GM18907 (cell line): ENCODE results near the gene TMEM239.
A peak's percentile ranks its signal among the peaks of the same experiment; 100 is the strongest.
"Not testable (repeated sequence)": the region's sequence is repeated elsewhere in the genome, so short reads cannot be mapped to it uniquely, and the experiment has no call there.

Source experiments
- ATAC-seq: cut with Tn5 transposase; IDR thresholded peaks from one replicate; pipeline ENCODE4 v1.9.1; 2021; ENCODE audit warnings: mild to moderate bottlenecking, moderate library complexity; ENCODE audit not compliant: unreplicated experiment

TMEM239 gene

DNA sequence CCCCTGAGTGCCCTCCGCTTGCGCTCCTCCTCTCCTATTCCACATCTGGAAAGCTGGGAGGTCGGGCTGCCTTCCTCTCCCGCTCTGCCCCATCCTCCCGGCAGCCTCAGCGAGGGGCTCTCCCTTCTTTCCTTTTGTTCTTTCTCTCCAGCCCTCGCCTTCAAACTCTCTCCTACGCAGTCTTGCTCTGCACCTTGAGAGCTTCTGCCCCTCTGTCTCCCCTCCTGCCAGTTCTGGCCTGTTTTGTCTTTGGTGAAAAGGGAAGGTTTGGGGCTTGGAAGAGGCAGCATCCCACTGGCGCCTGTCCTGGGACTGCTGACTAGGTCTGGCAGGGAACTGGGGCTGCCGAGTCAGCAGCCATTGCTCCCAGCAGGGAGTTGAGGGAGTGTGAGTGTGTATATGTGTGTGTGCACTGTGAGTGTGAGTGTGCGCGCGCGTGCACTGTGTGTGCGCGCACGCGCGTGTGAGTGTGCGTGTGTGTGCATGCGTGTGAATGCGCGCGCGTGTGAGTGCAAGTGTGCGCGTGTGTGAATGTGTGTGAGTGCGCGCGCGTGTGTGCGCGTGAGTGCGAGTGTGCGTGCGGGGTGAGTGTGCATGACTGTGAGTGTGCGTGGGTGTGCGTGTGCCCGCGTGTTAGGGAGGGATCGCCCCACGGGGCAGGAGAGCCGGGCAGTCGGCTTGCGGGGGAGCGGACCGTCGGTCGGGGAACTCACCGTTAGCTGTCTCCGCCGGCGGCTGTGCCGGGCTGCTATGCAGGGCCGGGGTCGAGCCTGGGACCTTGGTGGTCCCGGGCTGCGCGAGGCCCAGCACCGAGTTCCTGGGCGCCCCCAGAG, 16.3 kb upstream of the TMEM239 start:
- ATAC-seq: peak; percentile 22

DNA sequence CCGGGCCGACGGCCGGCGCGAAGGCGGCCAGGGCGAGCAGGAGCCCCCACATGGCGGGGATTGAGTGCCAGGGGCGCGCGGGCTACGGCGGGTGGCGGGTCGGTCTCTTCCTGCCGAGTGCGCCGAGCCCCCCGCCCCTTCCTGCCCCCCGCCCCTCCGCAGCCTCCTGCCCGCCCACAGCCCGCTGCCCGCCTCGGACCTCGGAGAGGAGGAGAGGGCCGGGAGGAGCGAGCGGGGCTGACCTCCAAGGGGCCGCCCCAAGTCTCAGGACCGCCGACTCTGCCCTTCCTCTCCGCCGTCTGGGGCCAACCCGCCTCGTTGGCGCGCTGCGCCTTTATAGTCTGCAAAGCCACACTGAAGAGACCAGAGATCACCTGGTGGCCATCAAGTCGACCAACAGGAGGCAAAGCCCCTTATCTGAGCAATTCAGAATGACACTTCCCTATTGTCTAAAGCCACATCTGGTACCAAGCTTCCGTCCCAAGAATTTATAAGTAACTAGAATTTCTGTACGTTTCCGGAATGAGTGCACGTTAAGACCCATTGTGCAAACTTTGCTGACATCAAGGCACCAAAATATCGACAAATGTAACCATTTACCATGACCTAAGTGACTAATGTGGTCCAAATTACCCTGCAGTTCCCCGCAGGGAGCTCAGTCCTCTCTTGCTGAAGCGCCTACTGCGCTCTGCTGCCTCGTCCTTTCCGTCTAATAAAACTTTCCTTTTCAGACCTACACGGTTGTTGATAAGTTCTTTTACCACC, 15.5 kb upstream of the TMEM239 start, which contains the start of gene CPXM1:
Gene CPXM1 (minus strand): TSS at position 107 of the 765 bp plus-strand sequence. CDS start 55 bp downstream, at position 52.
- ATAC-seq: peak; percentile 65

DNA sequence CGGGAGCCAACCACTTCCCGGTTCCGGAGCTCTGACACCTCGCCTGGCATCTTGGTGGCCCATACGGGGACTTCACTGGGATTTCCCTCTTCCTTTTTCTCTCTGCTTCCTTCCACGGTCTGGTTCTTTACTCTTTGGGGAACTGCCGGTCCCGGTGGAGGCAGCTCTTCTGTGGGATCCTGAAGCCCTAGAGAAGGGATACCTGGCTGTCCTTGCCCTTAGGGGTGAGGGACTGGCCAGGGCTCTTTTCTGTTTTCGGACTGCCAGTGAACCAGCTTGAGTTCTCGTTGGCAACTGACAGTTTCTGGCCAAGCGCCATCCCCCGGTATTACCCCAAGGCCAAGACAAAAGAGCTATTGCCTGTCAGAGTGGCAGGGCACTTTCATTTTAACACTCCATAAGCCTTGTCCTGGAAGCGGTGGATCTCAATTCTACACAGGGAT, 14.9 kb upstream of the TMEM239 start:
- ATAC-seq: no peak

DNA sequence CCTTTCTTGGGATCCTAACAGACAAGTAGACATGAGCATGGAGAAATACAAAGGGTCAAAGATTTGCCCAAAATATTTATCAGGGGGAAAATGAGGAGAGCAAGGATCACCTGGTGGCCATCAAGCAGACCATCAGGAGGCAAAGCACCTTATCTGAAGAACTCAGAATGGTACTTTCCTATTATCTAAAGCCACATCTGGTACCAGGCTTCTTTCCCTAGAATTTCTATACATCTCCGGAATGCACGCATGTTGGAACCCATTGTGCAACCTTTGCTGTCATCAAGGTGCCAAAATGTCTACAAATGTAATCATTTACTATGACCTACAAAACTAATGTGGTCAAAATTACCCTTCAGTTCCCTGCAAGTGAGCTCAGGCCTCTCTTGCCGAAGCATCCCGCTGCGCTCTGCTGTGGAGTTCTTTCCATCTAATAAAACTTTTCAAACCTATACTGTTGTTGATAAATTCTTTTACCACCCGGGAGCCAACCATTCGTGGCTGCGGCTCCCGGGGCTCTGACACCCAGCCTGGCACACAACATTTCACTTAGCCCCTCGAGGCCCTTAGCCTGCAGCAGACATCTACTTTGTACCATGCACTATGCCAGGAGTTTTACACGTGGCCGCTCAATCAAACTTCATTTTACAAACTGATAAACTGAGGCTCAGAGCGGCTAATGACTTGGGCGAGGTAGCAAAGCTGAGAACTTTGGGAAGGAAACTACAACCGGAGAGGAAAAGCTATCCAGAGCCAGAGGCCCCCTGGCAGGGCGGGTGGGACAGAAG, 11.9 kb upstream of the TMEM239 start:
- no peak for ATAC-seq

DNA sequence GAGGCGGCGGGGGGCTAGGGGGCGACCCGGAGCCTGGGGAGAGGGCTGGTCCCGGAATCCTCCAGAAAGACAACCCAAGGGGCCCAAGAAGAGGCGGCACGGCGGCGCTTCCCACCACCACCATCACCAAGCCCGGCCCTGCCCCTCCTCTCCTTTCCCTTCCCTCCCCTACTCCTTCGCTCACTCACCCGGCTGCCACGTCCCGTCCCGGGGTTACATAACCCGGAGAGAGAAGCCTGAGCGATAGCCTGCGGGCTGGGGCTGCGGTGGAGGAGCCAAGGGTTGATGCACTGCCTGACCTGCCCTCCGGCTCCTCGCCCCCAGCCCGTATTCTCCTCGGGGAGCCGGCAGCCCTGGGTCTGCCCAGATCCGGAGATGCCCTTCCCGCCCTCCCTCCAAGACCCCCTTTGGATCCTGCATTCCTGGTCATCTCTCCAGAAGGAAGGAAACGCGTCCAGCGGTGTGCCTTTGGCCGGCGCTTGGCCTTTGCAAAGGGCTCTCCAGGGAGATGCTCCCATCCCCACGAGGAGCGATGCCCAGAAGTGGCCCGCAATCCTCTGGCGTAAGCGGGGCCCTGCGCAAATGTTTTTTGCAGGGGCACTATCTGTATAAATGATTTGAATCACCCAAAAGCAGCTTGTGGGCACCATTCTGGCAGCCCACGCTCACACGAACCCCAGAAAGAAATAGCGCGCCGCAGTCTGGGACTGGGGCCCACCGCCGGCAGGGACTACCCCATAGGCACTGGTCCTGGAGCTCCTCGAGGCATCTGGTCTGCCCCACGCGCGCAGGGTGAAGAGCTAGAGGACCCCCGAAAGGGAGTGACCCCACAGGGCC, 11.1 kb upstream of the TMEM239 start:
- no peak for ATAC-seq

DNA sequence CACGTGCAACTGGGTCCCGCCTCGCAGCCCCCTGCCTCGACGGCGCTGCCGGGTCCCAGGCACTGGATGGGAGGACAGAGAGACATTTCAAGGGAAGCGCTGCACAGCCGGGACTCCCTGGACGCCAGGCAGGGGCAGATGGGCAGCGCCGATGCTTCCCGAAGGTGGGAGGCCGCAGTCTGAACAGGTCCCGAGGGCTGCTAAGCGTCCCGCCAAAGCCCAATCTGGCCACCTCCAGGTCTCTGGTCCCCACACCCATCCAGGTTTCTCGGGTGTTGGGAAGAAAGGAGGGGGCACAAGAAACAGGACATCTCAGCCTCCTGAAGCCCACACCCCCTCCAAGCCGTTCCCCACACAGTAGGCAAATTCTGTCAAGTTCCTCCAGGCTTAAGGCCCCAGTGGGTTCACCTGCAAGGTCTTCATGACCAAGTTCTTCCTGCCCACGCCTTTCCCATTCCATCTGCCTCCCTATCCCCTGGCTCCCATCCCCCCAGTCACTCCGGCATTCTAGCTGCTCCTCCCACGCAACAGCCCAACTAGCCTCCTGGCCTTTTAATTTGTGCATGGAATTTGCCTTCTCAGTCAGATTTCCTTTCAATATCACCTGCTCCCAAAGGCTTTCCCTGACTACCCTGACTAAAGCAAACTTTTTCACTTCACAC, 10.3 kb upstream of the TMEM239 start:
- ATAC-seq: no peak

DNA sequence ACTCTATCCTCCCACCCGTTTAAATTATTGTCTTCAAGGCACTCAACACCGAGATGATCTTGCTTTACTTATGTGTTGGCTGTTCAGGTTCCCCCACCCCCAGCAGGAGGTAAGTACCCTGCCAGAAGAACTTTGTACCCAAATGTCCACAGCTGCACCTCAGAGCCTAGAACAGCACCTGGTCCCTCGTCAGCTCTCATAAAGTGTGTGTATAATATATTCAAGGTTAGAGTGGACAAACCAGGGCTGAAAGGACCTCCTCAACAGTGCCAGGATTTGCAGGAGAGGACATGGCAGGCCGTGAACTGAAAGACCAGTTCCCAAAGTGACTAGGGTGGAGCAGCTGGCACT, 9.8 kb upstream of the TMEM239 start:
- ATAC-seq: no peak

DNA sequence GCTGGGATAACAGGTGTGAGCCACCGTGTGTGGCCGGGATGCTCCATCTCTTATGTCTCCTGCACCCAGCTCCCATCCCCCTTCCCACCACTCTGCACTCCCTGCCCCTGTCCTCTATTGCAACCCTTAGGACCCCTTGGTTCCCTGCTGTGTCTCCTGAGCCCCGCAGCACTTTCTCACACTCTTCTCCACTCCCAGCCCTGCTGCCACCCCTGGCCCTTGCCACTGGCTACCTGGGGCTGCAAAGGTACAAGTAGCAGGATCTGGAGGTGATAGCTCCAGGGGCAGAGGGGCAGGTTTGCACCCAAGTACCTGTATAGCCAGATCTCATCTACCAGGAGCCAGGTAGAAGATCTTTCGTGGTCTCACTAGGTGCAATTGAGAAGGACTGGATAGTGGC, 9.1 kb upstream of the TMEM239 start:
- no peak for ATAC-seq

DNA sequence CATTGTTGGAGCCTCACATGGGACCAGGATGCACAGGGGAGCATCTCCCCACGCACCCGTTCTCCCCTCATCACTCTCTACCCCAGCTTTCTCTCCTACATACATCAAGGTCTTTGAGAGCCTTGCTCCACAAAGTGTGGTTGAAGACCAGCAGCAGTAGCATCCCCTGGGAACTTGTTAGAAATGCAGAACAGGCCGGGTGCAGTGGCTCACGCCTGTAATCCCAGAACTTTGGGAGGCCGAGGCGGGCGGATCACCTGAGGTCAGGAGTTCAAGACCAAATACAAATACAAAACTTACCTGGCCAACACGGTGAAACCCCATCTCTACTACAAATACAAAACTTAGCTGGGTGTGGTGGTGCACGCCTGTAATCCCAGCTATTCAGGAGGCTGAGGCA, 8.2 kb upstream of the TMEM239 start:
- not testable (repeated sequence) for ATAC-seq

DNA sequence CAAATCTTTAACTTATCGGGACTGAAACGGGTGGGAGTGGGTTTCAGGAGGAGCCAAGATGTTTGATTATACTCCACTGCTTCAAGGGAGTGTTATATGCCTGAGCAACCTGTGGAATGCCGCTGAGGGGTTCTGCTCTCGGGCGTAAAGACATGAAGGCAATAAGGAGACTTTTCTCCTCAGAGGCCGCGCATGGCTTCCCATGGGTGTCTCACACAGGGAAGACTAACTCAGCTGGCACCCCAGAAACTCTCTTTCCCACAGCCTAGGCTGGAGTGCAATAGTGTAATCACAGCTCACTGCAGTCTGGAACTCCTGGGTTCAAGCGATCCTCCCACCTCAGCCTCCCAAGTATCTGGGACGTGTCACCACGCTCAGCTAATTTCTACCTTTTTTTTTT, 6.5 kb upstream of the TMEM239 start:
- no peak for ATAC-seq

DNA sequence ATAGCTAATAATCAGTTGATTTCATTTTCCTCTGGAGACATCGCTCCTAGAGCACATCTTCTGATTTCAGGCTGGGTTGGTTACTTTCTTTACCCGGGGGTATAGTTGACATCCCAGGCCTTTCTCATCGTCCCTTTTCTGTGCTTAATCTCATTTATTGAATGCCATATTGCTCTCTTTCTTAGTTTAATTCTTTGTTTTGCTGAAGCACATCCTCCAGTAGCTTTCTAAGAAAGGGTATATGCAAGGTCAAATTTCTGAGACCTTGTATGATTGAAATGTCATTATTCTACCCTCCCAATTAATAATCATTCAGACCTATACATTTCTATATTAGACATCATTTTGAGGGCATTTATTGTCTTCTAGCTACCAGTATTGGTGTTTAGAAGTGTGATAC, 4.0 kb upstream of the TMEM239 start:
- no peak for ATAC-seq

DNA sequence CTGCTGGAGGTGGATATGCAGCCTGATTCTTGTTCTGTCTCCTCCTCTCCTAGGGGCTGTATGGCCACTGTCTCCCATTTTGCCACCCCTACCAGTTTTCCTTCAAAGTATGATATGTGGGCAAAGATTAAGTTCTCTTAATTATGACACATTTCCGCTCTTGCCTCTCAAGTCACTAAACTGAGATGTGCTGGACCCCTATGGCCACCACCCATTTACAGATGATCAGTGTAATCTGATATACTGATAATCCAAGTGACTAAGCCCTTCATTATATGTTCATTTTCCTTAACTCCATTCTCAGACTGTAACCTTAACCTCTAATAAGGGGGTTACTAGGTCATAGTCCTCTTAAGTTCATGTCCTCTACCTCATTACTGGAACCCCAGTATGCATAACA, 2.1 kb upstream of the TMEM239 start:
- ATAC-seq: no peak

DNA sequence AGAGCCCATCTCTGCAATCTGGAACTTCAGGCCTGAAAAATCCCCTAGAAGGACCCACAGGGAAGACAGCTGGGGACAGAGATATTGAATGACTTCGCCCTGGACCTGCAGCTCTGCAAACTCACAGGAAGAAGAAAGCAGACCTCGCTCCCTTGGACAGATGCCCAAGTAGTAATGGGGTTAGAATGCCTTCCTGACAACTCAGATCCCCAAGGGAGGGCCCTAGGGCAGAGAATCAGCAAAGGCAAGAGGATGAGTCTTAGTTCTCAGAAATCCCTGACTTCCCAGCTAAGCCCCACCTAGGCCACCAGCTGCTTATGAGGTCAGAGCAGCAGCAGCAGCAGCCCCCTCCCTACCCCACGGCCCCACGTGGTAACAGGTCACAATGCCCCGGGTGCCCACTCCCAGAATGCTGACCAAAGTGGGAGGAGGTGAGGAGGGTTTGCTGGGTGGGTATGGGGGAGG, 1.5 kb upstream of the TMEM239 start, which contains the start of gene C20orf141:
Gene C20orf141 (plus strand): TSS at position 401 of the 465 bp plus-strand sequence. CDS start 198 bp downstream, outside the sequence.
- no peak for ATAC-seq

DNA sequence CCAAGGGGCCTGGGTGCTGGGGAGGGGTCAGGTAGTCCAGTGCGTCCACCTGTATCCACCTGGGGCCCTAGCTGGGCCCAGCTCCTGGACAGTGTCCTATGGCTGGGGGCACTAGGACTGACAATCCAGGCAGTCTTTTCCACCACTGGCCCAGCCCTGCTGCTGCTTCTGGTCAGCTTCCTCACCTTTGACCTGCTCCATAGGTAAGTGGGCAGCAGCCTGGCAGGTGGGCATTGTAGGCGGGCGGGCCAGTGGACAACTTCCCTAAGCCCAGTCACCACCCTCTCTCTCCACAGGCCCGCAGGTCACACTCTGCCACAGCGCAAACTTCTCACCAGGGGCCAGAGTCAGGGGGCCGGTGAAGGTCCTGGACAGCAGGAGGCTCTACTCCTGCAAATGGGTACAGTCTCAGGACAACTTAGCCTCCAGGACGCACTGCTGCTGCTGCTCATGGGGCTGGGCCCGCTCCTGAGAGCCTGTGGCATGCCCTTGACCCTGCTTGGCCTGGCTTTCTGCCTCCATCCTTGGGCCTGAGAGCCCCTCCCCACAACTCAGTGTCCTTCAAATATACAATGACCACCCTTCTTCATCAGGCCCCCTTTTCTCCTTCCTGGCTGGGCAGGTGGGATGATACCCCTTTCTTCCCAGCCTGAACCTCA, 793 bp upstream of the TMEM239 start:
- ATAC-seq: no peak

DNA sequence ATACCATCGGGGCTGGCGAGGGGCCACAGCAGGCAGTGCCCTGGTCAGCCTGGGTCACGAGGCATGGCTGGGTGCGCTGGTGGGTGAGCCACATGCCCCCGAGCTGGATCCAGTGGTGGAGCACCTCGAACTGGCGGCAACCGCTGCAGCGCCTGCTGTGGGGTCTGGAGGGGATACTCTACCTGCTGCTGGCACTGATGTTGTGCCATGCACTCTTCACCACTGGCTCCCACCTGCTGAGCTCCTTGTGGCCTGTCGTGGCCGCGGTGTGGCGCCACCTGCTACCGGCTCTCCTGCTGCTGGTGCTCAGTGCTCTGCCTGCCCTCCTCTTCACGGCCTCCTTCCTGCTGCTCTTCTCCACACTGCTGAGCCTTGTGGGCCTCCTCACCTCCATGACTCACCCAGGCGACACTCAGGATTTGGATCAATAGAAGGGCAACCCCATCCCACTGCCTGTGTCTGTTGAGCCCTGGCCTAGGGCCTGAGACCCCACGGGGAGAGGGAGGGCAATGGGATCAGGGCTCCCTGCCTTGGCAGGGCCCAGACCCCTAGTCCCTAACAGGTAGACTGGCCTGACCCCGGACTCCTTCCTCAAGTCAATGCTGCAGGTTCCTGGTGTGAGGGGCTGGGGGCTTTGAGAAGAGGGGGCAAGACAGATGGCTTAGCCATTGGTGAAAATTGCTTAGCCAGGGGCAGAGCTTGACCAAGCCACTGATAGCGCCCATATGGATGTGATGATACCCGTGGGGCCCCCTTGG, 598 bp downstream of the TMEM239 start:
- no peak for ATAC-seq

DNA sequence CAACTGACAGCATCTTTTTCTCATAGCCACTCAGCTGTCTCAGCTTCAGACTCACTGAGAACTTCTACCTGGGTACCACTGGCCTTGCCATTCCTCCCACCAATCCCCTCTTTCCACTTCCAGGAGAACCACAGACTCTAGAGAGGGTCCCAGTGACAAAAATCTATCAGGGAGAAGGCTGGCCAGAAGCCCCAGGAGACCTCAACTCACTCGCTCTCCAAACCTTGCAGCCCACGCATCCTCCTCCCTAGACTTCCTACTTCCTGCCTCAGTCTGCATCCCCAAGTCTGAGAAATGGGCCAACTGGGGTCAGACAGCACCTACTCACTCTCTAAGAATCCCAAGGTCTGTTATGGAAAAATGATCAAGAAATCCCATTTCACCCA, 1.2 kb downstream of the TMEM239 start:
- no peak for ATAC-seq

DNA sequence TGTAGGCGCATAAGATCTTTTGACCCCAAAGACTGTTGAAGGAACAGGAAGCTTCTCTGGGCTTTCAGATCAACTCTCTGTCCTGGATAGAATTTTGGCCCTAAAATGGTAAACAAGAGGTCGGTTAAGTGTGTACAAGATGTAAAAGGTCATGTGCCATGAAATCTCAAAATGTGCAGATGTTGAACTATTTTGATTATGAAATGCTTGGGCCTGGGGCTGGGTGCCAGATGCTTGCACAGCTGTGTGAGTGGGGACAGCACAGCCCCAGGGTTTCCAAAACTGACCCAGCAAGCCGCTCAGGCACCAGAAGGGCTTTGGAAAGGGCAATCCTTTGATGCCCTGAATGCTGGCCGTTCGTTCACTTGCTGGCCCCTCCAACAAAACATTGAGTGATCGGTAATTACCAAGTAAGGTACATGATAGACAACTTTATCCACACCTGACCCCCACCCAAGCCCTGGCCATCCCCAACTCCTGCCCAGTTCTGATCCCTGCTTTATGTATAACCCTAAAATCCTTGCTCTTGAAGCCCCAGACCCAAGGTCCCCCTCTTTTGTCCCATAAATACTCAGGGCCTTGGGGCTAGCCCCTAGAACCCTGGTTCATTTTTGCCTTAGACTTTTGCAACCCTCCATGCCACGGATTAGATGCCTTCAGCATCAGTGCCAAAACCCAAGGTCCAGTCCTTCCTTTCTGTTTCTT, 1.9 kb downstream of the TMEM239 start:
- no peak for ATAC-seq
